HG03432 (cell line): Measurements from ENCODE around the gene CSNK1A1.

Source experiments
- ATAC-seq: cut with Tn5 transposase; IDR thresholded peaks from one replicate; pipeline ENCODE4 v1.9.1; 2021; ENCODE audit warnings: mild to moderate bottlenecking, moderate library complexity; ENCODE audit not compliant: unreplicated experiment

The CSNK1A1 gene

GRCh38 chr5:149493316-149493715, 57.9 kb downstream of the CSNK1A1 start:
- ATAC-seq = no peak

GRCh38 chr5:149492781-149493180, 58.5 kb downstream of the CSNK1A1 start:
- no peak for ATAC-seq

DNA sequence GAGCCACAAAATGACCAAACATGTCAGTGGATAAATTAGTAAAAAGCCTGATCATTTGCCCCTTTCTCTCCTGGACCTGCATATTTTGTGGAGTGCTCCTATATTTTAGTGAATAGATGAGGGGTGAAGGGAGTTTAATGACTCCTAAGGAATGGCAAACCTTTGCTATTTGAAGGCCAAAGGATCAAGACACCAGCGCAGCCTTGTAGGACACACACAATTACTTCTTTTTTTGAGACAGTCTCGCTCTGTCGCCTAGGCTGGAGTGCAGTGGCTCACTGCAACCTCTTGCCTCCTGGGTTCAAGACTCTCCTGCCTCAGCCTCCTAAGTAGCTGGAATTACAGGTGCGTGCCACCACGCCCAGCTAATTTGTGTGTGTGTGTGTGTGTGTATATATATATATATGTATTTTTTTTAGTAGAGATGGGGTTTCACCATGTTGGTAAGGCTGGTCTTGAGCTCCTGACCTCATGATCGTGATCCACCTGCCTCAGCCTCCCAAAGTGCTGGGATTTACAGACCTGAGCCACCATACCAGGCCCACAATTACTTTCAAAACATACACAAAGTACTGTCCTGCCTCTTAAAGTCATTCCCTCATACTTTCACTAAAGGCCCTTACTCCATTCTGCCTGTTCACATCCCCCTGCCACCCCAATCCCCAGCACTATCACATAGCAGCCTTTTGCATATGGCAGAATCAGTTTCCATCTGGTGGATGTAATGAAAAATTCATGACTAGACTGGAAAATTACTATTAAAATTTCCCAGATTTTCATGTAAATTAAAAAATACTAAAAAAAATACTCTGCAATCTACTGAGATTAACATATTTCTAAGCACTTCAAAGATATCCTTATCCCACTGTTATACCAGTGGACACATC, 60.4 kb downstream of the CSNK1A1 start:
- no peak for ATAC-seq

GRCh38 chr5:149489605-149490037, 61.6 kb downstream of the CSNK1A1 start:
- ATAC-seq = no peak

GRCh38 chr5:149488645-149489306, 62.5 kb downstream of the CSNK1A1 start:
- ATAC-seq = no peak

- no peak for ATAC-seq
Observed at GRCh38 chr5:149487672-149488071, 63.6 kb downstream of the CSNK1A1 start.

DNA sequence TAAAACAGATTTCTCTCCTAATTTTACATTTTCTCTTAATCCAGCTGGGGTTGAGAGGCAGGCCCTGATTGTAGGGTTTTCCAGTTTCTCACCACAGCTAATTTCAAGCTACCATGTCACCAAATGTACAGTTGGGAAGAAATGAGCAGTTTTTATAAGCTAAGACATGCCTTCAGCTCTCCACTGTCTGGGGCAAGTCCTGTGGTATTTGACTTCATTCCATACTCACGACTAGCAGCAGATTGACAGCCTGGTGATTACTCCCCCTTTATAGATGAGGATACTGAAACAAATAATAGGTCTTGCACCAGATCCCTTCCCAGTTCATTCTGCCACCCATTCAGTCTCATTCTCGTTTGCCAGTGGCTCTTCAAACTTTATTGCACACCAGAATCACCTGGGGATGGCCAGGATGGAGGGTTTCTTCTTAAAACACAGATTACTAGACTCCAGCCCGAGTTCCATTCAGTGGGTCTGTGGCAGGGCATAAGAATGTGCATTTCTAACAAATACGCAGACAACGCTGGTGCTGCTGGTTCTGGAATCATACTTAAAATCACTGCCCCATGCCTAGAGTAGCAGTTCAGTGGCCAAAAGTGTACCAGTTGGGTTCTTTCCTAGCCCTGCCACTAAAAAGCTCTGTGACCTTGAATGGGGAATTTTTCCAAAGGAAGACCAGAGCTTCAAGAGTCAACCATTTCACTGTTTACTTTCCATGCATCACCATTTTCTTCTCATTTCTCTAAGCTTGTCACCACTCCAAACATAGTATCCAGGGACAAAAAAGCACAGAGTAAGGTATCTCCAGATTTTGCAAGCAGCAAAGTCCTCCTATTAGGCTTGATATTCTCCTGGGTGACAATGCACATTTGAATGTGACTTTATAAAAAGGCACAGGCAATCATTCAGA, 64.3 kb downstream of the CSNK1A1 start:
- ATAC-seq = no peak

DNA sequence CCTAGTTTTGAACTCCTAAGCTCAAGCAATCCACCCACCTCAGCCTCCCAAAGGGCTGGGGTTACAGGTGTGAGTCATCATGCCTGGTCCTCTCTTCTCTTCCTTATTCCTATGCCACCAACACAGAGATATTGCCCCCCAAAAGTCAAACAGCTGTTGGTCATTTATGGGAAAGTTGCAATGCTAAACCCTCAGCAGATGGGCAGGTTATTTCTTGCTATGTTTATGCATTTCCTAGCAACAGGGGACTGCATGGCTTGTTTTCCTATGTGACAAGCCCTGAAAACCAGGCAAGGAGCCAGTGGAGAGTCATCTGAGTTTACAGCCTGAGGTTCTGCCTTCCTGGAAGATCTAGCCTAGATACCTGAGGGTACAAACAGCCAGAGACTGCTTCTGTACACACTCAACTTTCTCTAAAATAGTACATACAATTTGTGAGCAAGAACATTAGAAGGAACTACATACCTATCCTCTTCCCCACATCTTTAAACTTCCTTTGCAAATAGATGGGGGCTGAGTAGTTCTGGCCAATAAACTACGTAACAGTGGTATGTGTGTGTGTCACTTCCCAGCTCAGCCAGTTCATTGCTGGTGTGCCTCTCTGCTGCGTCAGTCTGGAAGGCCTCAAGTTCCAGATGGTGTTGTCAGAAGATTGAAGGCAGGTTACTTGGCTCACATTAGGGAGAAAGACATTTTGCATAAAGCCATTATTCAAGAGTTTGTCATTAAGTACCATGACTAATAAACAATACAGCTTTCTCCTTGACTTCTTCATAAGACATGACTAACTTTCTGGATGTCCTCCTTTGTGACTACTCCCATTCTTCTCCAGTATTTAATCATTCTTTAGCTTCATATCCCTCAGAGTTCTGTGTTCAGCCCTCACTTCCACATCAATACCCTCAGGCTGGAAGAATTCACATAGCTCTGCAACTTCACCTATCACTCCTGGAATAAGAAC, 65.3 kb downstream of the CSNK1A1 start:
- no peak for ATAC-seq

- ATAC-seq = no peak
Observed at GRCh38 chr5:149481485-149481884, 69.8 kb downstream of the CSNK1A1 start.

DNA sequence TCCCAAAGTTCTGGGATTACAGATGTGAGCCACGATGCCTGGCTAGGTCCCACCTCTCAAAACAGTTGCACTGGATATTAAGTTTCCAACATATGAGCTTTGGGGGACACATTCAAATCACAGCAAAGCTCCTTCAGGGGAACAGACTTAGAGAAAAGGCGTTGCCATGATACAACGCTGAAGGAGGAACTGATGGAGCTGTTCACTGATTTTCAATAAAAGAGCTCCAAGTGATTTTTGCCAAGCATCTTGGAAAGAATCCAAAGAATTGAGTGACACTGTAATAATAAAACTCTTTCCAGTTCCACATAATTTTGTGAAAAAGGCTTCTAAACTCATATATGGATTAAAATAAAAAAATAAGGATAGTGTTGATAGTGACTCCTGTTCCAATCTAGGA, 72.5 kb downstream of the CSNK1A1 start:
- no peak for ATAC-seq

GRCh38 chr5:149475777-149476176, 75.5 kb downstream of the CSNK1A1 start:
- ATAC-seq = no peak

- ATAC-seq = no peak
Observed at GRCh38 chr5:149474198-149474597, 77.0 kb downstream of the CSNK1A1 start.

- no peak for ATAC-seq
Observed at GRCh38 chr5:149473441-149473840, 77.8 kb downstream of the CSNK1A1 start.

GRCh38 chr5:149472399-149472798, 78.8 kb downstream of the CSNK1A1 start:
- no peak for ATAC-seq

DNA sequence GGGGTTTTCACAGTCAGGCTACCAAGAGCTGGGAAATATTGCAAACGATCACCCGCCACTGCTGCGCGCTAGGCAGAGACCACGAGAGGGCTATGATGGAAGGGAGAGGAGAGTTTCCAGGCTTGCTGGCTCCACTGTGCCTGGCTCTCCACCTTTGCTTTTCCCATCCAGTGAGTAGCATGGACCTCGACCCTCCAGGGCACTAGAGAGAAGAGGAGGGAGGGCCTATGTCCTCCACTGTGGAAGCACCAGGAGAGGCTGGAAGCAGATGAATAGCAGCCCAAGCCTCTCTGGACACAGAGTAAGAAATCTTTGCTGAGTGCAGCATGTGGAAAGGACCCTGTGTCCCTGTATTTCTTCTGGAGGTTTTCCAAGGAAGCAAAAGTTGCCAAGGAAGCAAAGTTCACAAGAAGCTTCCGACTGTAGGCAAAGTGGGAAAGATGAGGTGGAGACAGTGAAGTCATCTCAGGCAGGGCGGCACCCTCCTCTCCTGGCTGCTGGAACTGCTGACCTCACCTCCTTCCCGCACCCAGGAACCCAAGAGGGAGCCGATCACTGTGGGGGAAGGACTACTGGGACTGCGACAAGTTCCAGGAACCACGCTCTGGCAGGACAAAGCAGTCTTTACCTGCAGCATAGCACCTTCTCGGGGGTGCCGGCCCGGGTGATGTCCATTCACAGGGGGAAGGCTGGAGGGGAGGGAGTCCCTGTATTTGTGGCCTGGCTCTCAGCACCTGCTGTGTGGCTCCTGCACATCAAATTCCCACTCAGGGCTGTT, 79.6 kb downstream of the CSNK1A1 start:
- no peak for ATAC-seq

DNA sequence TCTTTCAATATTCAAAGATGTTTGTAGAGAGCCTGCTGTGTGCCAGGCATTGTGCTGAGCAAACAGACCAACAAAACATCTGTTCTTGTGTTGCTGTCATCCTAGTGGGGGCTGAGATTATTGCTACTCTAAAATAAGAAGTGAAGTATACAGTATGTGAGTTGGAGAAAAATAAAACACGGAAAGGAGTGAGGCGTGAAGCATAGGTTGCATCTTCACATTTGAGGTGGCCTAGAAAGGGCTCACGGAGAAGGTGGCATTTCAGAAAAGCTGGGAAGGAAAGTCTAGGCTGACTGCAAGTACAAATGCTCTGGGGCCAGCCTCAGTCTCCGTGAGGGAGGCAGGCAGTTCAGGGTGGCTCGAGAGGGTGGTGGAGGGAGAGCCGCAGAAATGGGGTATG, 80.3 kb downstream of the CSNK1A1 start:
- ATAC-seq = no peak

DNA sequence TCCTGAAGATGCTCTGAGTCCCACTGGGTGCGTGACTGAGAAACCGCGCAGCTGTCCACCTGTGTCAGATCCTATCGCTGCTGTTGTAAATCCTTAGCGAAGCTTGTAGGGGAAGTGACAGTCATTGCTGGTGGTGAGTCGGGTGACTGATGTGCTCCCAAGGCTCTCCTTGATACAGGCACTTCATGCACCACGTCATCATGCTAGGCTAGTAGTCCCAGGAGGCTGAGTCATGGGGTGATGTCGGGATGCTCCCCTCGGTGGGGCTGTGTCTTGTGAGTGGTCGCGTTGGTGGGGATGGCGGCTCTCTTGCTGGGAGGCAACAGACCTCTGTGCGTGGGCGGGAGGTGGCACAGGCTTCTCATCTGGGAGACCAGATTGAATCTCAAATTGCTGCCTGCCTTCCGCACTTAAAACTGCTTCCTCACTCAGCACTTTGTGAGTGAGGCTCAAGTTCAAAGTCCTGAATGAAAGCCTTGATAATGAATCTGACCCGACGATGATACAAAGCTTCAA, 84.7 kb downstream of the CSNK1A1 start:
- ATAC-seq = no peak

DNA sequence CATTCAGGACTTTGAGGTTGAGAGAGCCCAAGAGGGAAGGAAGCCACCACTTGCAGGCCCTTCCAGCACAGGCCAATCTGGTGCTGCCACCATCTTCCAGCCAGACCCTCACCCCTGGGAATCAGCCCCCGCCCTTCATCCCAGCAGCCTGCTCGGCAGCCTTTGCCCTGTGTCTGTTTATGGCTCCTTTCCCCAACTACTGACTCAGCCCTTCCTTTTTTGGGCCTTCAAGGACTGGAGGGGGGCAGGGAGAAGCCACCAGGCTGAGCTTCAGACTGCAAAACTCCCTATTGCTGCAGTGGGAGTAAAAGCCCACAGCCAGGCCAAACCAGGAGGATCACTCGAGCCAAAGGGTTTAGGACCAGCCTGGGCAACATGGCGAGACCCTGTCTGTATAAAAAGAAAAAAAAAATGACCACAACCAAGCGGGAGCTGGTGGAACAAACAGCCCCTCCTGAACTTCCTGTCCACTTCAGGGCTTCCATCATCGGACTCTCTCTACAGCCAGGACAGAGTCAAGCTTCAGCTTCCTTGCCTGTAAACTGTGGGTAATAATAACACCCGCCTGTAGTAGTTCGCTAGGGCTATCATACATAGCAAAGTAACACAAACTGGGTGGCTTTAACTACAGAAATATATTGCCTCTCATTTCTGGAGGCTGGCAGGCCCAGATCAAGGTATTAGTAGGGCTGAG, 86.3 kb downstream of the CSNK1A1 start:
- ATAC-seq = no peak
